Measurements from ENCODE around the gene TPT1. TPM values are rescaled to one million over a fixed set of nuclear protein-coding genes. Genes with fewer than 3 reads are reported as not detected.

Gene TPT1
- total and polyA plus RNA-seq, 10 donors: 2,558 to 10,629 (median 4,026) TPM

GRCh38 chr13:45368571-45368970, 27.6 kb upstream of the TPT1 start:
- Histone ChIP-seq H3K4me3 (no peak overlapping the region), H3K27ac (no peak overlapping the region), H3K4me1 (peaks cover 8 to 39% (median 28%) of the 10 kb centered on the region in 6 donors), H3K27me3 (replicated peaks in 1 of 7) (no peaks in the 10 kb centered on the region), H3K9me3 (peaks cover 0 to 6% (median 0%) of the 10 kb centered on the region in 8 donors), H3K36me3 (peaks cover 0 to 24% (median 0%) of the 10 kb centered on the region in 6 donors)
- no peak for TF ChIP-seq POLR2A (IDR thresholded peaks at IDR 0.05)
- TF ChIP-seq POLR2AphosphoS5 (IDR thresholded peaks at IDR 0.05): no peak
- TF ChIP-seq, protein P1, sequence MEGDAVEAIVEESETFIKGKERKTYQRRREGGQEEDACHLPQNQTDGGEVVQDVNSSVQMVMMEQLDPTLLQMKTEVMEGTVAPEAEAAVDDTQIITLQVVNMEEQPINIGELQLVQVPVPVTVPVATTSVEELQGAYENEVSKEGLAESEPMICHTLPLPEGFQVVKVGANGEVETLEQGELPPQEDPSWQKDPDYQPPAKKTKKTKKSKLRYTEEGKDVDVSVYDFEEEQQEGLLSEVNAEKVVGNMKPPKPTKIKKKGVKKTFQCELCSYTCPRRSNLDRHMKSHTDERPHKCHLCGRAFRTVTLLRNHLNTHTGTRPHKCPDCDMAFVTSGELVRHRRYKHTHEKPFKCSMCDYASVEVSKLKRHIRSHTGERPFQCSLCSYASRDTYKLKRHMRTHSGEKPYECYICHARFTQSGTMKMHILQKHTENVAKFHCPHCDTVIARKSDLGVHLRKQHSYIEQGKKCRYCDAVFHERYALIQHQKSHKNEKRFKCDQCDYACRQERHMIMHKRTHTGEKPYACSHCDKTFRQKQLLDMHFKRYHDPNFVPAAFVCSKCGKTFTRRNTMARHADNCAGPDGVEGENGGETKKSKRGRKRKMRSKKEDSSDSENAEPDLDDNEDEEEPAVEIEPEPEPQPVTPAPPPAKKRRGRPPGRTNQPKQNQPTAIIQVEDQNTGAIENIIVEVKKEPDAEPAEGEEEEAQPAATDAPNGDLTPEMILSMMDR (IDR thresholded peaks at IDR 0.05 in 8 of 11, conservative IDR thresholded peaks at IDR 0.05 in 3 of 11): no peak
- WGBS, 5 donors: 15 to 38% (median 28%) methylated on average over 3 of the region's 3 CpGs
- DNase-seq: no peak
- intact Hi-C loops (cut with DNase I; ENCODE audit: low total_unique reads): no loop called here

DNA sequence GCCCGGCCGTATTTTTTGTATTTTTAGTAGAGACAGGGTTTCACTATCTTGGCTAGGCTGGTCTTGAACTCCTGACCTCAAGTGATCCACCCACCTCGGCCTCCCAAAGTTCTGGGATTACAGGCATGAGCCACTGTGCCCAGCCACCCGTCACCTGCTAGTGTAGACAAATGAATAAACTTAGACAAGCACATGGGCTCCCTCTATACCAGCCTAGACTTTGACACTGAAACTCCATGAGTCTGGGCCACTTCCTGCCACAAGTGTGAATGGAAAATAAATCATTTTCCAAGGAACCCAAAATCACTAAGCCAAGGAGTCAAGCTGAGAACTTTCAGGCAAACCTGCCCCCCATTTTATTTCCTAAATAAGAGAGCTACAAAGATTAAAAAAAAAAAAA, 27.0 kb upstream of the TPT1 start:
- DNase-seq: no peak
- Histone ChIP-seq H3K27ac (peak overlapping the region in 4 of 8 donors; percentile 23 to 64 (median 60)), H3K9me3 (peaks cover 0 to 7% (median 0%) of the 10 kb centered on the region in 8 donors), H3K4me3 (no peak overlapping the region), H3K36me3 (peaks cover 0 to 24% (median 0%) of the 10 kb centered on the region in 6 donors), H3K4me1 (peaks cover 8 to 39% (median 28%) of the 10 kb centered on the region in 6 donors), H3K27me3 (replicated peaks in 1 of 7) (no peaks in the 10 kb centered on the region)
- 78 to 94% (median 80%) methylated on average over 4 of the region's 4 CpGs for WGBS, 5 donors
- intact Hi-C loops (cut with DNase I; ENCODE audit: low total_unique reads): no loop called here
- TF ChIP-seq, protein P1 (IDR thresholded peaks at IDR 0.05 in 8 of 11, conservative IDR thresholded peaks at IDR 0.05 in 3 of 11): no peak
- no peak for TF ChIP-seq POLR2A (IDR thresholded peaks at IDR 0.05)
- no peak for TF ChIP-seq POLR2AphosphoS5 (IDR thresholded peaks at IDR 0.05)

GRCh38 chr13:45367358-45367757, 26.4 kb upstream of the TPT1 start:
- Histone ChIP-seq H3K36me3 (peaks cover 0 to 29% (median 0%) of the 10 kb centered on the region in 6 donors), H3K27ac (peak overlapping the region in 4 of 8 donors; percentile 23 to 64 (median 60)), H3K27me3 (replicated peaks in 1 of 7) (no peaks in the 10 kb centered on the region), H3K9me3 (peaks cover 0 to 7% (median 0%) of the 10 kb centered on the region in 8 donors), H3K4me1 (peaks cover 8 to 39% (median 28%) of the 10 kb centered on the region in 6 donors), H3K4me3 (peak overlapping the region in 1 of 8 donors; percentile 11)
- DNase-seq: peak; percentile 88
- WGBS, 5 donors: 10 to 25% (median 15%) methylated on average over 2 of the region's 2 CpGs
- TF ChIP-seq, protein P1 (IDR thresholded peaks at IDR 0.05 in 8 of 11, conservative IDR thresholded peaks at IDR 0.05 in 3 of 11): no peak
- peak in 2 of 3 donors; percentile 32 to 64 for TF ChIP-seq POLR2AphosphoS5 (IDR thresholded peaks at IDR 0.05)
- intact Hi-C loops (cut with DNase I; ENCODE audit: low total_unique reads): no loop called here

- Histone ChIP-seq H3K9me3 (peaks cover 0 to 7% (median 0%) of the 10 kb centered on the region in 8 donors), H3K4me3 (no peak overlapping the region), H3K27ac (no peak overlapping the region), H3K36me3 (peaks cover 0 to 45% (median 0%) of the 10 kb centered on the region in 6 donors), H3K4me1 (peaks cover 0 to 28% (median 16%) of the 10 kb centered on the region in 6 donors), H3K27me3 (replicated peaks in 1 of 7) (no peaks in the 10 kb centered on the region)
- no peak for DNase-seq
- WGBS, 5 donors: 90 to 99% (median 96%) methylated on average over 4 of the region's 4 CpGs
- TF ChIP-seq, protein P1 (IDR thresholded peaks at IDR 0.05 in 8 of 11, conservative IDR thresholded peaks at IDR 0.05 in 3 of 11): no peak
- no peak for TF ChIP-seq POLR2AphosphoS5 (IDR thresholded peaks at IDR 0.05)
- TF ChIP-seq POLR2A (IDR thresholded peaks at IDR 0.05): no peak
- intact Hi-C loops (cut with DNase I; ENCODE audit: low total_unique reads): no loop called here
Measured at GRCh38 chr13:45365558-45365885, 24.5 kb upstream of the TPT1 start.

Measured in spleen (tissue), 11 donors.